BLaER1 treated with 17β-estradiol and CSF1 and Interleukin-3, amounts not matched to agents 10 nM and 100 nM (cell line): Measurements from ENCODE around the gene FAM53A.
A peak's percentile ranks its signal among the peaks of the same experiment; 100 is the strongest.

Experiments used
- H3K27ac ChIP-seq, 11 experiments: shearing (Covaris generic); formaldehyde crosslinking; 2 replicates each; pipeline ENCODE4 v1.8.1; 2022
- H3K27me3 ChIP-seq, 11 experiments: shearing (Covaris generic); formaldehyde crosslinking; 2 replicates each; pipeline ENCODE4 v1.8.1; 2022
- H3K36me3 ChIP-seq, 11 experiments: shearing (Covaris generic); formaldehyde crosslinking; 2 replicates each; pipeline ENCODE4 v1.8.1; 2022
- H3K4me1 ChIP-seq, 10 experiments: shearing (Covaris generic); formaldehyde crosslinking; 2 replicates each; pipeline ENCODE4 v1.8.1; 2022
- H3K4me2 ChIP-seq, 11 experiments: shearing (Covaris generic); formaldehyde crosslinking; 2 replicates each; pipeline ENCODE4 v1.8.1; 2022
- H3K4me3 ChIP-seq, 10 experiments: shearing (Covaris generic); formaldehyde crosslinking; 2 replicates each; pipeline ENCODE4 v1.8.1; 2022
- H3K9ac ChIP-seq, 11 experiments: shearing (Covaris generic); formaldehyde crosslinking; 2 replicates each; pipeline ENCODE4 v1.8.1; 2022
- H3K9me3 ChIP-seq, 11 experiments: shearing (Covaris generic); formaldehyde crosslinking; replicated peaks in 1 of 11; 2 replicates each; pipeline ENCODE4 v1.8.1; 2022
- H4K20me1 ChIP-seq, 11 experiments: shearing (Covaris generic); formaldehyde crosslinking; 2 replicates each; pipeline ENCODE4 v1.8.1; 2022
- Cebpa-rat ChIP-seq, 11 experiments: shearing (Covaris generic); IDR thresholded peaks; 2 replicates each; pipeline ENCODE4 v1.8.1; 2022

The FAM53A gene

GRCh38 chr4:1603413-1604135, 80.5 kb downstream of the FAM53A start:
- Histone ChIP-seq H3K9me3 (no peaks in the 10 kb centered on the region), H4K20me1 (no peaks in the 10 kb centered on the region; a peak in 1 of 22 replicates), H3K36me3 (no peaks in the 10 kb centered on the region), H3K4me2 (peak overlapping the region; percentile 79 to 97 (median 90)), H3K27ac (peak overlapping the region in 6 of 11 experiments; percentile 5 to 75 (median 66); a peak in 10 of 22 replicates), H3K27me3 (no peaks in the 10 kb centered on the region; a peak in 1 of 22 replicates), H3K4me3 (peak overlapping the region in 3 of 10 experiments; percentile 49 to 52 (median 49); a peak in 4 of 20 replicates), H3K4me1 (peaks cover 42 to 96% (median 82%) of the 10 kb centered on the region in 10 experiments), H3K9ac (peak overlapping the region in 6 of 11 experiments; percentile 50 to 70 (median 58); a peak in 8 of 22 replicates)
- no peak for TF ChIP-seq Cebpa-rat (IDR thresholded peaks at IDR 0.05)

DNA sequence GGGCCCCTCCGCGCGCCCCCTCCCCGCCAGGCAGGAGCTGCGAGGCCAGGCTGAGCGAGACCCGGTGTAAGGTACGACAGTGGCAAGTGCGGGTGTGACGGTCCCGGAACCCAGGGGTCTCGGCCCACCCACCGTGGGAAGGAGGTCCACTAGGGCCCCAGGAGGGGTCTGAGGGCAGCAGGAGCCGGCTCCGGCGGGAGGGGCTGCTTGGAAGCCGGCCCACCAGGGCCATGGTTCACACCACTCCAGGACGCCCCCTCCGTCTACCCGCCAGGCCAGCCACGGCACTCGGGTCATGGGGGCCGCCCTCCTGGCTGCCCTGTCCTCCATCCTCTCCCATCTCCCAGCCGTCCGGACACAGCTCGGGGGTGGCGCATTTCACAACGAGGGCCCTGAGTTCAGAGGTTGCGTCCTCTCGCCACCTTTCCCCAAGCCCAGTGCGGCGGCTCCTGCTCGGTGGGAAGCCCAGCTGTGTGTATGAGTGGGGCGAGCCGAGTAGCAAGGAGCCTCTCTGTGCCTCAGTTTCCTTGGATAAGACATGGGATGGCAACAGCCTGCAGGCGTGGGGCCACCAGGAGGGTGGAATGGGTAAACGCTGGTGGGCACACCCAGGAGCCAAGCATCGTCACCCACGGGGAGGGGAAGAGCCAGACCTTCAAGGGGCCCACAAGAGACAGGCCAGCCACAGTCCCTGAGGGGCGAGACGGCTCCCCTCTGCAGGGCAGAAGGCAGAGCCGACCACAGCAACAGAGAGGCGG, 81.3 kb downstream of the FAM53A start:
- peak overlapping the region in 3 of 11 experiments; percentile 72 to 75 (median 75); a peak in 2 of 22 replicates for H3K27ac ChIP-seq
- H3K4me1 ChIP-seq = peaks cover 50 to 96% (median 82%) of the 10 kb centered on the region in 10 experiments
- 0 out of 20 replicates have a peak overlapping the region, but pooled peaks of 1 of the 10 experiments have one; percentile 49 for H3K4me3 ChIP-seq
- H3K36me3 ChIP-seq = no peaks in the 10 kb centered on the region
- H3K4me2 ChIP-seq = peak overlapping the region; percentile 79 to 97 (median 90); a peak in 20 of 22 replicates
- no peaks in the 10 kb centered on the region; a peak in 1 of 22 replicates for H4K20me1 ChIP-seq
- H3K9me3 ChIP-seq = no peaks in the 10 kb centered on the region
- H3K27me3 ChIP-seq = no peaks in the 10 kb centered on the region; a peak in 1 of 22 replicates
- H3K9ac ChIP-seq = peak overlapping the region in 4 of 11 experiments; percentile 26 to 70 (median 61); a peak in 5 of 22 replicates
- no peak for TF ChIP-seq Cebpa-rat (IDR thresholded peaks at IDR 0.05)

- no peaks in the 10 kb centered on the region; a peak in 1 of 22 replicates for H3K27me3 ChIP-seq
- H3K4me1 ChIP-seq = peaks cover 50 to 97% (median 89%) of the 10 kb centered on the region in 10 experiments
- no peak for TF ChIP-seq Cebpa-rat (IDR thresholded peaks at IDR 0.05)
- H3K27ac ChIP-seq = peak overlapping the region in 1 of 11 experiments; percentile 75; a peak in 1 of 22 replicates
- no peak overlapping the region for H3K9ac ChIP-seq
- H3K36me3 ChIP-seq = no peaks in the 10 kb centered on the region
- H3K4me3 ChIP-seq = no peak overlapping the region
- no peaks in the 10 kb centered on the region; a peak in 1 of 22 replicates for H4K20me1 ChIP-seq
- H3K9me3 ChIP-seq = no peaks in the 10 kb centered on the region
- H3K4me2 ChIP-seq = peak overlapping the region in 7 of 11 experiments; percentile 79 to 97 (median 93); a peak in 12 of 22 replicates
These were observed 82.1 kb downstream of the FAM53A start for GRCh38 chr4:1601852-1602654.

DNA sequence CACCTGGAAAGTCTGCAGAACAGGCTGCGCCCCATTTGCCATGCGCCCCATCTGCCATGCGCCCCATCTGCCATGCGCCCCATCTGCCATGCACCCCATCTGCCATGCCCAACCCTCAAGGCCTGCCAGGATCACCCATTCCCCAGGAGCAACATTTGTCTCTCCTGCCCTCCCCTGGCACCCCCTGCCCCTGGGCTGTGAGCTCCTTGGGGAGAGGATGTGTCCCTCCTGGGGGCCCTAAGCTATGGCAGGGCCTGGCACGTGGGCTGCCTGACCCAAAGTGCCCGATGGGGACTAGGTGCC, 82.6 kb downstream of the FAM53A start:
- Histone ChIP-seq H3K9ac (no peak overlapping the region), H3K4me2 (peak overlapping the region in 8 of 11 experiments; percentile 72 to 92 (median 80); a peak in 8 of 22 replicates), H3K27me3 (no peaks in the 10 kb centered on the region; a peak in 1 of 22 replicates), H3K4me1 (peaks cover 50 to 97% (median 91%) of the 10 kb centered on the region in 10 experiments), H3K27ac (no peak overlapping the region), H3K4me3 (no peak overlapping the region), H3K36me3 (no peaks in the 10 kb centered on the region), H4K20me1 (no peaks in the 10 kb centered on the region; a peak in 1 of 22 replicates), H3K9me3 (no peaks in the 10 kb centered on the region)
- no peak for TF ChIP-seq Cebpa-rat (IDR thresholded peaks at IDR 0.05)

- H3K4me1 ChIP-seq = peaks cover 50 to 94% (median 87%) of the 10 kb centered on the region in 10 experiments
- peak overlapping the region in 2 of 11 experiments; percentile 38 to 58; a peak in 1 of 22 replicates for H3K9ac ChIP-seq
- H3K27me3 ChIP-seq = no peaks in the 10 kb centered on the region; a peak in 1 of 22 replicates
- H3K36me3 ChIP-seq = no peaks in the 10 kb centered on the region
- H3K9me3 ChIP-seq = no peaks in the 10 kb centered on the region
- peak overlapping the region in 9 of 11 experiments; percentile 15 to 92 (median 79); a peak in 17 of 22 replicates for H3K4me2 ChIP-seq
- TF ChIP-seq Cebpa-rat (IDR thresholded peaks at IDR 0.05) = no peak
- H4K20me1 ChIP-seq = no peaks in the 10 kb centered on the region; a peak in 1 of 22 replicates
- peak overlapping the region in 4 of 11 experiments; percentile 14 to 79 (median 22); a peak in 3 of 22 replicates for H3K27ac ChIP-seq
- H3K4me3 ChIP-seq = no peak overlapping the region
These were observed 83.1 kb downstream of the FAM53A start for GRCh38 chr4:1600811-1601532.

DNA sequence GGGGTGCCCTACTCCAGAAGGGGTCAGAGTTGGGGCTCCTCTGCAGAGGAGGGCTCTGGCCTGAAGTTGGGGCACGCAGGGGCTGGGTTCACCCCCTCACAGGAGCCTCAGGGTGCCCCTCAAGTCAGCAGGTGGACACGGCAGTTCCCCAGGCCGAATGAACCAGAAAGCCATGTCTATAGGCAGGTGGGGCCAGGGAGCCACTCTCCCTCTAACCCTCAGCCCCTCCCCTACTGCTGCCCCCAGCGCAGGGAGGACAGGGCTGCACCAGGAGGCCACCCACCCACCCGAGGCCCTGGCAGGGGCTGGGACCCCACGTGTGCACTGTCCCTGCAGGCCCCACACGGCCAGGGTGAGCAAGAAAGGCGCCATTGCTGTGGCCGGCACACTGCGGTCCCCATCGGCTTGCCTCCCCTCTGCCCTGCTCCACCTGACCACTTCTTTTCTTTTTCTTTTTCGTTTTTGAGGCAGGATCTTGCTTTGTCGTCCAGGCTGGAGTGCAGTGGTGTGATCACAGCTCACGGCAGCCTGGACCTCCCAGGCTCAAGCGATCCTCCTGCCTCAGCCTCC, 83.8 kb downstream of the FAM53A start:
- H3K4me1 ChIP-seq = peaks cover 44 to 94% (median 87%) of the 10 kb centered on the region in 10 experiments
- H3K36me3 ChIP-seq = no peaks in the 10 kb centered on the region
- no peaks in the 10 kb centered on the region; a peak in 1 of 22 replicates for H3K27me3 ChIP-seq
- peak overlapping the region in 6 of 11 experiments; percentile 34 to 79 (median 63); a peak in 10 of 22 replicates for H3K27ac ChIP-seq
- H4K20me1 ChIP-seq = no peaks in the 10 kb centered on the region; a peak in 1 of 22 replicates
- no peak overlapping the region for H3K4me3 ChIP-seq
- TF ChIP-seq Cebpa-rat (IDR thresholded peaks at IDR 0.05) = no peak
- H3K9me3 ChIP-seq = no peaks in the 10 kb centered on the region
- peak overlapping the region; percentile 22 to 92 (median 78); a peak in 19 of 22 replicates for H3K4me2 ChIP-seq
- peak overlapping the region in 4 of 11 experiments; percentile 2 to 58 (median 40); a peak in 3 of 22 replicates for H3K9ac ChIP-seq

DNA sequence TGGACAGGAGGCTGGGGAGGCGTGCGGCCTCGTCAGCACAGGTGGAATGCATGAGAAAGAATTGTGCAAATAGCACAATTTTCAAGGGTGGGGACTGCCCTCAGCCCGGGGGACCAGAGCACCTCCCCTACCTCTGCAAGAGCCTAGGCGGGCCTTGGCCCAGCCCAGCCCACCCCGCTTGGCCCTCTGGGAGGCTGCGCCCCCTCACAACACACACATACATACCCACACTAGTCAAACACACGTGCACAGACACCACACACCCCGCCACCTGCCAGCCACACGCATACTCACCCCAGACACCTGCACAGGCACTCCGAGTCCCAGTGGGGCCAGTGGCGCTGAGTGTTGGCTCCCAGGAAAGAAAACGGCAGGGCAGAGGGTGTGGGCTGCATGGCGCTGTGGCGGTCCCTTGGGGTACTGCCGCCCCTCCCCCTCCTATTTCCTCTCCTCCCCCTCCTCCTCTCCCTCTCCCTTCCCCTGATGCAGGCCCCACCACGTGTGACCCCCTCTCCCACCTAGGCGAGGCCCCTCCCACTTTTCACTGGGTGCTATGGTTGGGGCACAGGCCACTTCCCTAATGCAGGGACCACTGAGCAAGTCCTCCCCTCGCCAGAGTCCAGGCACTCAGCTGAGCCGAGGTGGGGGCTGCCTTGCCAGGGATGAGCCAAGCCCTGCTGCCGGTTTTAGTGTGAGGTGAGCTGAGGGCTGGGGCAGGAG, 84.5 kb downstream of the FAM53A start:
- no peak overlapping the region; a peak in 1 of 20 replicates for H3K4me3 ChIP-seq
- peak overlapping the region in 7 of 11 experiments; percentile 22 to 79 (median 63); a peak in 11 of 22 replicates for H3K27ac ChIP-seq
- H4K20me1 ChIP-seq = no peaks in the 10 kb centered on the region; a peak in 1 of 22 replicates
- H3K4me2 ChIP-seq = peak overlapping the region; percentile 22 to 92 (median 78); a peak in 20 of 22 replicates
- H3K36me3 ChIP-seq = no peaks in the 10 kb centered on the region
- no peak for TF ChIP-seq Cebpa-rat (IDR thresholded peaks at IDR 0.05)
- peaks cover 42 to 94% (median 87%) of the 10 kb centered on the region in 10 experiments for H3K4me1 ChIP-seq
- H3K9ac ChIP-seq = peak overlapping the region in 6 of 11 experiments; percentile 18 to 69 (median 40); a peak in 8 of 22 replicates
- H3K27me3 ChIP-seq = no peaks in the 10 kb centered on the region
- H3K9me3 ChIP-seq = no peaks in the 10 kb centered on the region
